ENCODE results near the gene MECP2. TPM values are rescaled to one million over a fixed set of nuclear protein-coding genes. Genes with fewer than 3 reads are reported as not detected.
A peak's percentile ranks its signal among the peaks of the same experiment; 100 is the strongest.

MECP2 gene
- total RNA-seq, 6 experiments from 2014 or later: 14.1 to 18.4 (median 16.0) TPM

DNA sequence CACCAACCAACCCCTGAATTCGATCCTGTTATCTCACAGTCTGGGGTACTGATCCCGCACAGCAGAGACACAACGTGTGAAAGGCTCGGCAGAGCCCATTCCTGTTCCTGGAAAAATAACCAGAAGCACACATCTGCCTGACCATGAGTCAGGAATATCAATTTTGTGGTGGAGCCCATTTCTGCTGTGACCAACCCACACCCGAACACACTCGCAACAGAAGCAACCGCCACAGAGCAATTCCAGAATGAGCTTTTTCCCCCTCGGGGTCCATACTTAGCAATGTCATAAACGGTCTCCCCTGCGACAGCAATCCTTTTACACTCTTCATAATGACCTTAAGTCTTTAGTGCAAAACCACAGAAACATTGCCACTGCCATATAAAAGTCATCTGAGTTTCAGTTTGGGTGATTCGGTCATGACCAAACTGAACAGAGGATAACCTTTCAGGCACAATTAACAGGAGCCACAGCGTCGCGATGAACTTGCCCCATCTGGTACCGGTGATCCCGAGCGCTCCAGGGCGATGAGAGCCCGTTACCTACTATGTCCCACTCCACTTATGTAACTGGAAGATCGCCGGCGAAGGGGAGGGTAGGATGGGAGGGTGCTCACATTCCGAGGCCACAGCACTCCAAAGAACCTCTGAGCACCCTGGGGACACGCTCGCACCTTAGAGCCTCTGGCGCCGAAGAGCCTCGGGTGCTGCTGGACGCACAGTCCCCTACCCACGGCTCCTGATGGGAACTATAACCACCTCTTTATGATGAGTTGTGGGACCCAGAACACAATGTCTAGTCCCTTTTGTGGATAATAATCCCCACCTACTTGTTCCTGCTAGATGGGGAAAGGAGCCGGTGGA lies 1.1 kb downstream of the MECP2 start:
- TF ChIP-seq POLR2A (IDR thresholded peaks at IDR 0.05): no peak
- TF ChIP-seq, protein P1, sequence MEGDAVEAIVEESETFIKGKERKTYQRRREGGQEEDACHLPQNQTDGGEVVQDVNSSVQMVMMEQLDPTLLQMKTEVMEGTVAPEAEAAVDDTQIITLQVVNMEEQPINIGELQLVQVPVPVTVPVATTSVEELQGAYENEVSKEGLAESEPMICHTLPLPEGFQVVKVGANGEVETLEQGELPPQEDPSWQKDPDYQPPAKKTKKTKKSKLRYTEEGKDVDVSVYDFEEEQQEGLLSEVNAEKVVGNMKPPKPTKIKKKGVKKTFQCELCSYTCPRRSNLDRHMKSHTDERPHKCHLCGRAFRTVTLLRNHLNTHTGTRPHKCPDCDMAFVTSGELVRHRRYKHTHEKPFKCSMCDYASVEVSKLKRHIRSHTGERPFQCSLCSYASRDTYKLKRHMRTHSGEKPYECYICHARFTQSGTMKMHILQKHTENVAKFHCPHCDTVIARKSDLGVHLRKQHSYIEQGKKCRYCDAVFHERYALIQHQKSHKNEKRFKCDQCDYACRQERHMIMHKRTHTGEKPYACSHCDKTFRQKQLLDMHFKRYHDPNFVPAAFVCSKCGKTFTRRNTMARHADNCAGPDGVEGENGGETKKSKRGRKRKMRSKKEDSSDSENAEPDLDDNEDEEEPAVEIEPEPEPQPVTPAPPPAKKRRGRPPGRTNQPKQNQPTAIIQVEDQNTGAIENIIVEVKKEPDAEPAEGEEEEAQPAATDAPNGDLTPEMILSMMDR (IDR thresholded peaks at IDR 0.05): no peak
- intact Hi-C loops (cut with DNase I): no loop called here
- no peaks in the 10 kb centered on the region for H3K9me3 ChIP-seq
- no peaks in the 10 kb centered on the region for H3K36me3 ChIP-seq
- no peaks in the 10 kb centered on the region for H3K27me3 ChIP-seq
- peak overlapping the region; percentile 43 to 87 (median 78) for H3K27ac ChIP-seq
- peak; percentile 8 to 20 (median 10) for ATAC-seq
- H3K4me3 ChIP-seq: peak overlapping the region; percentile 55 to 75 (median 60)
- whole genome bisulfite sequencing (ENCODE audit: insufficient coverage, low coverage, low lambda C conversion rate, missing lambda C conversion rate): 29% methylated on average over 28 of the region's 31 CpGs
- H3K4me1 ChIP-seq: peaks cover 0 to 14% (median 0%) of the 10 kb centered on the region in 4 donors
- peak in 2 of 3 donors; percentile 25 to 58 for DNase-seq

DNA sequence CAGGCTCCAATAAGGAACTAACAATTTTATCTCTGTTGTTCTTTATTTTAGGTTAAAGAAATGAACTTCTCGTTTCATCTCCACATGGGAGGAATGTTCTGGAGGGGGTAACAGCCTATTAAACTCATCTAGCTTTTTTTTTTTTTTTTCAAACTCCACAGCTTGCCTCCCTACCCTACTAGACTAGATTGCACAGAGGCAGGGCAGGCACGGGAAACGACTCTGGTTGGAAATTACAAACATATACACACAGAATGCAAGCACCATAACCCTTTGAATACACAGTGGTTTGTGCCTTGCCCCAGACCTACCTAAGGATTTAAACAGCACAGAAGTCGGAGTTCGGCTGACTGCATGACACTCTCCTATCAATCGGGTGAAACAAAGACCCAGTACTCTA lies 2.7 kb downstream of the MECP2 start:
- TF ChIP-seq POLR2A (IDR thresholded peaks at IDR 0.05): no peak
- TF ChIP-seq, protein P1 (IDR thresholded peaks at IDR 0.05): no peak
- intact Hi-C loops (cut with DNase I): no loop called here
- Histone ChIP-seq H3K27me3 (no peaks in the 10 kb centered on the region), H3K27ac (no peak overlapping the region), H3K4me1 (peaks cover 0 to 14% (median 0%) of the 10 kb centered on the region in 4 donors), H3K9me3 (no peaks in the 10 kb centered on the region), H3K4me3 (no peak overlapping the region), H3K36me3 (no peaks in the 10 kb centered on the region)
- ATAC-seq (no peak), DNase-seq (no peak)
- 53% methylated on average over 6 of the region's 6 CpGs for WGBS (ENCODE audit: insufficient coverage, low coverage, low lambda C conversion rate, missing lambda C conversion rate)

DNA sequence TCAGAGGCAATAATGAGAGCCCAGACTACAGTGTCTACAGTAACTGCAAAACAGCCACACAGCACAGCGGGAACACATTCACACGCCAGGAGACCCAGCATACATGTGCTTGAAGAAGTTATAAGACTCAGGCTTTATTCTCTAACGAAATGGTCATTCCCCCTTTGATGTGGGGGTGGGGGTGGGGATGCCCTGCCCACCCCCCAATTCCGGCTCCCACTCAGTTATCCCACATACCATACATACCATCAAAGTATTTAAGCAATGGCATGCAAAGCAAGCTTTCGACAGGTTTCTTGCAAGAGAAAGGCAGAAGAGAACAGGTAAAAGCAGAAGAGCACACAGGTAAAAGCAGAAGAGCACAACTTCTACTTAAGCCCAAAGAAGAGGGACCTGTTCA lies 3.6 kb downstream of the MECP2 start:
- TF ChIP-seq, protein P1 (IDR thresholded peaks at IDR 0.05): no peak
- no peak for TF ChIP-seq POLR2A (IDR thresholded peaks at IDR 0.05)
- intact Hi-C loops (cut with DNase I): no loop called here
- Histone ChIP-seq H3K4me3 (no peak overlapping the region), H3K36me3 (no peaks in the 10 kb centered on the region), H3K9me3 (no peaks in the 10 kb centered on the region), H3K4me1 (peaks cover 0 to 14% (median 0%) of the 10 kb centered on the region in 4 donors), H3K27ac (no peak overlapping the region), H3K27me3 (no peaks in the 10 kb centered on the region)
- DNase-seq (no peak), ATAC-seq (no peak)
- WGBS (ENCODE audit: insufficient coverage, low coverage, low lambda C conversion rate, missing lambda C conversion rate): 41% methylated on average over 4 of the region's 5 CpGs

DNA sequence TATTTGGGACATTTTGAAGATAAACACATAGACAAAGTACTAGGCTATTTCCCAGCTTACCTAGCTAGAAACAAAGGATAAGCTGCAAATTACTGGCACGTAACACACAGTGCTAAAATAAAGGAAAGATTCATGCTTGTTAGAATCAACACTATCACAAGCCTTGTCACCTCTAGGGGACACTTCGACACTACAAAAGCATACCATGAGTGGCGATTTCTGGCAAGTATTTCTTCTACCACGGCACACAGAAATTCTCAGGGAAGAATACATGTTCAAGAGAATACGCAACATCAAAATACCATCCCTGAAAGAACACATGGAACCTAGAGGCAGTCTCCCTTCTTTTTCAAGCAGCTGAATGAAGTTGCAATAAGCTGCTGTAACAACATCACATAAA lies 5.1 kb downstream of the MECP2 start:
- no peak for ATAC-seq
- no peak overlapping the region for H3K27ac ChIP-seq
- H3K27me3 ChIP-seq: no peaks in the 10 kb centered on the region

More for the DNA sequence above, 5.1 kb downstream of the MECP2 start:
- DNase-seq: no peak
- peaks cover 0 to 7% (median 0%) of the 10 kb centered on the region in 4 donors for H3K4me1 ChIP-seq
- H3K9me3 ChIP-seq: no peaks in the 10 kb centered on the region
- H3K36me3 ChIP-seq: no peaks in the 10 kb centered on the region
- TF ChIP-seq, protein P1 (IDR thresholded peaks at IDR 0.05): no peak
- no peak for TF ChIP-seq POLR2A (IDR thresholded peaks at IDR 0.05)
- intact Hi-C loops (cut with DNase I): no loop called here
- no peak overlapping the region for H3K4me3 ChIP-seq
- 50% methylated on average over 5 of the region's 5 CpGs for WGBS (ENCODE audit: insufficient coverage, low coverage, low lambda C conversion rate, missing lambda C conversion rate)

All from right lobe of liver (tissue), 6 donors.